ENCODE results near the gene SRGAP1.
"Not testable (repeated sequence)": the region's sequence is repeated elsewhere in the genome, so short reads cannot be mapped to it uniquely, and the experiment has no call there.

Gene SRGAP1

DNA sequence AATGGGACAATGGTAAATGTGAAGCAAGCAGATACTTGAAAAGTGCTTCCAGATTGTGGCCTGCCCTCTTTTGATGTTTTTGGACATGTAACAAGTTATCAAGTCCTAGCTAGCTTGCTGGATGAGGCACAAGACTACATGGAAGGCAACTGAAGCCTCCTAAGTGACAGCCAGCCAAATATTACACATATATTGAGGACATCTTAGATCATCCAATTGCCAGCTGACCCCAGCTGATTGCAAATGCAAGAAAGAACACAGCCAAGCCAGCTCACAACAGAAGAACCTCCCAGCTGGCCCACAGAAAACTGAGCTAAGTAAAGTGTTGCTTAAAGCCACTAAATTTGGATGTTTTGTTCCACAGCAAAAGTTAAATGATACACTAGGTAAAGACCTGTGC lies 156.9 kb downstream of the SRGAP1 start:
- Histone ChIP-seq H3K27ac (ENCODE audit: low read length) (no peak overlapping the region), H3K4me3 (ENCODE audit: low read length) (no peak overlapping the region), H3K4me1 (ENCODE audit: control insufficient read depth, low read depth, low read length) (no peaks in the 10 kb centered on the region), H3K9me3 (ENCODE audit: control insufficient read depth, low read depth, low read length) (no peaks in the 10 kb centered on the region), H3K27me3 (ENCODE audit: control insufficient read depth, insufficient read depth, low read length) (no peaks in the 10 kb centered on the region), H3K36me3 (ENCODE audit: control insufficient read depth, low read depth, low read length) (no peaks in the 10 kb centered on the region), H3K9ac (ENCODE audit: low read length) (no peak overlapping the region)

DNA sequence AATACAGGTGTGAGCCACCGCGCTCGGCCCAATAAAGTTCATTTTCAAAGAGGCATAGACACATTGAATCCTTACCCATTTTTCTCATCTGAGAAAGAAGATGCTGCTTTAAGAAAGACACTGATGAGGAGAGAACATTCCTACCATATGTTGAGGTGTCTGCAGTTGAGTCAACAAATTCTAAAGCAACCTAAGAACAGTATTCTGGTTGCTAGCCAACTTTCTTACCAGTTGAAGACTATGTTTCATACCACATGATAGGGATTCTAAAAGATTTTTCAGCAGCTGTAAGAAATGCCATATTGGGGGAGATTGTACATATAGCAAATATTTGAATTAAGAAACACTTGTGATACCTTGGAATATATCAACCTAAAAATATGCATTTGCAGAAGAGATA lies 160.1 kb downstream of the SRGAP1 start:
- no peak overlapping the region for H3K4me3 ChIP-seq (ENCODE audit: low read length)
- no peak overlapping the region for H3K9ac ChIP-seq (ENCODE audit: low read length)
- H3K9me3 ChIP-seq (ENCODE audit: control insufficient read depth, low read depth, low read length), result no peaks in the 10 kb centered on the region
- H3K36me3 ChIP-seq (ENCODE audit: control insufficient read depth, low read depth, low read length), result no peaks in the 10 kb centered on the region
- no peak overlapping the region for H3K27ac ChIP-seq (ENCODE audit: low read length)
- no peaks in the 10 kb centered on the region for H3K4me1 ChIP-seq (ENCODE audit: control insufficient read depth, low read depth, low read length)
- no peaks in the 10 kb centered on the region for H3K27me3 ChIP-seq (ENCODE audit: control insufficient read depth, insufficient read depth, low read length)

DNA sequence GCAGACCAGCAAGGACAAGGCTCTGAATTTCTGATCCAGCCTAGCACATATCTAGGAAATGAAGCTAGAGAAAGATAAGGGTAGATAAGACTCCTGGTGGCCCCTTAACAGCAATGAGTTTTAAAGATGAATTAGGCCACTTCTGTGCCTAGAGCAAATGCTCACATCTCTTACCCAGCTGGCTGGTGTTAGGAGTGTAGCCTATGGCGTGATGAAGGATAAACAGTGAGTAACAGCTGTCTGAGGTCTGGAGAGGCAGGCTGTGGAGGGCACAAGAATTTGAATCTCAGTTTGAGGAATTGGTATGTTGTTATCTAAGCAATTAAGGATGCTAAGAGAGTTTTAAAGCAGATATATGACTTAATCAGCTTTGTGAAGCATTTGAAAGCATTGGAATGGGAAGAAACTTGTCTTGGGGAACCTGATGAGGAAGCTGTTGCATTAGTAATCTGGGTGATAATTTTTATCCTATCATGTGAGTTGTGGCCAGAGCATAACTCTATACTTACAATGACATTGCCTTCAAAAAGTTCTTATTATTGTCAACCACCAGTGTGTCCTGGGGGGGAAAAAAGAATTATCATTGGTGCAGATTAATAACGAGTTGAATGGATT lies 161.8 kb downstream of the SRGAP1 start:
- Histone ChIP-seq H3K4me3 (ENCODE audit: low read length) (no peak overlapping the region), H3K4me1 (ENCODE audit: control insufficient read depth, low read depth, low read length) (no peaks in the 10 kb centered on the region), H3K36me3 (ENCODE audit: control insufficient read depth, low read depth, low read length) (no peaks in the 10 kb centered on the region), H3K27me3 (ENCODE audit: control insufficient read depth, insufficient read depth, low read length) (no peaks in the 10 kb centered on the region), H3K9me3 (ENCODE audit: control insufficient read depth, low read depth, low read length) (no peaks in the 10 kb centered on the region), H3K27ac (ENCODE audit: low read length) (no peak overlapping the region), H3K9ac (ENCODE audit: low read length) (no peak overlapping the region)

DNA sequence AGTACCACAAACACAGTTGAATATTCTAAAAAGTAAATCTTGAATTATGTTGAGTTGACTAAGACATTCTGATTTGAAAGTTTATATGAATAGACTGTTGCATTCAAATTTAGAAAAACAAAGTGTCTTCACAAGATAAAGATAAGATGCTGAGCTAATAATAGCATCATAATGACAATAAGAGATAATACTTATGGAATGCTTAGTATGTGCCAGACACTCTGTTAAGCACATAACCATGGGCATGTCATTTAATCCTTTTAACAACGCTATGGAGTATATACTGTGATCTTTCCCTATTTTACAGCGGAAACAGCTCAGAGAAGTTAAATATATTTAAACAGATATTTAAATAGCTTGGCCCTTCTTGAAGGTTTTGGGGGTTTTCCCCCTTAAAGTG lies 163.4 kb downstream of the SRGAP1 start:
- Histone ChIP-seq H3K36me3 (ENCODE audit: control insufficient read depth, low read depth, low read length) (no peaks in the 10 kb centered on the region), H3K4me1 (ENCODE audit: control insufficient read depth, low read depth, low read length) (no peaks in the 10 kb centered on the region), H3K4me3 (ENCODE audit: low read length) (no peak overlapping the region), H3K9ac (ENCODE audit: low read length) (no peak overlapping the region), H3K9me3 (ENCODE audit: control insufficient read depth, low read depth, low read length) (no peaks in the 10 kb centered on the region), H3K27me3 (ENCODE audit: control insufficient read depth, insufficient read depth, low read length) (no peaks in the 10 kb centered on the region), H3K27ac (ENCODE audit: low read length) (no peak overlapping the region)

DNA sequence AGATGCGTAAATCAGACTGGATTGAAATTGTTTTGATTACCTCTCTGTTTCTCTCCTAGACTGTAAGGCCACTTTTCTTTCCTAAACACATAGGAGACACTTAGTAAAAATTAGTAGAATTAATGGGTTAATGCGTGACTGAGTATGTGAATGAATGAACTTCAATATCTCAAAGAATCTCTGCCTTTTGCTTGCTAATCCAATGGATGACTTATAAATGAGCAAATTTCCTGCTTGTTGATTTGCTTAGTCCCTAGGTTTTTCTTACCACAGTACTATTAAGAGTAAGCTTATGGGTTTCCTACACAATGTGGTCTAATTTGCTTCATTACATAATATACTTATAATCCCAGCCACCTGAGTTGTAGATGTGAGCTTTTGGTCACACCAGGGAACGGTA lies 164.1 kb downstream of the SRGAP1 start:
- H3K27me3 ChIP-seq (ENCODE audit: control insufficient read depth, insufficient read depth, low read length), result no peaks in the 10 kb centered on the region
- no peaks in the 10 kb centered on the region for H3K4me1 ChIP-seq (ENCODE audit: control insufficient read depth, low read depth, low read length)
- H3K9me3 ChIP-seq (ENCODE audit: control insufficient read depth, low read depth, low read length), result no peaks in the 10 kb centered on the region
- no peak overlapping the region for H3K4me3 ChIP-seq (ENCODE audit: low read length)
- no peak overlapping the region for H3K9ac ChIP-seq (ENCODE audit: low read length)
- H3K27ac ChIP-seq (ENCODE audit: low read length), result no peak overlapping the region
- no peaks in the 10 kb centered on the region for H3K36me3 ChIP-seq (ENCODE audit: control insufficient read depth, low read depth, low read length)

DNA sequence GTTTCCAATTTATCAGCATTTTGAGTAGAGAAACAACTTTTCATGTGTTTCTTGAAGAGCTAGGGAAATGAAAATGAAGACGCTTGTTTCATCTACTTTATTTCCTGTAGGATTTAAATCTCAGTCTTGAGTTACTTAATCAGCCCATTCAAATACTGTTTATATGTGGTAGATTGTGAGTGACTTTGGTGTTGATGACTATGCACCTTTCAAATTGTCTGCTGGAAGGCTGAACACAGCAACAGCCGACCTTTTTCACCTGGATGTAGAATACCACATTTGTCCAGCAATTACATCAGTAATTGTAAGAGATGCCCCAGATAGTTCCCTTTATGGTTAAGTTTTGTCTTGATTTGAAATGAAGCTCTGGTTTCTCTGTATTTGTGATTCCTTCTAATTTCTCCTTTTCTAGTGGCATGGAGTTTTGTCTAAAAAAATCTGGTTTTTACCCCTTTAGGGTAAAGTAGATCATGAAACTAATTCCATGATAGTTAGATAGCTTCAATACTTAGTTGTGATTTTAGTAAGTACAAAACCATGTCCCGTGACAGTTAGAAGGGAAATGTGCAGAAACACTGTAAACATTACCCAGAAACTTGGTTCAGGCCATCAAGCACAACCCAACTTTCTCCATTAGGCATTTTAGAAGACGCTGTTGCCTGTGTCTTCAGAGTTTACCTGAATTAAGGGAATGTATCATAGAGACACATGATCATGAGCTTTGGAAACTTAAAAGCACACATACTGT lies 165.0 kb downstream of the SRGAP1 start:
- Histone ChIP-seq H3K36me3 (ENCODE audit: control insufficient read depth, low read depth, low read length) (no peaks in the 10 kb centered on the region), H3K27me3 (ENCODE audit: control insufficient read depth, insufficient read depth, low read length) (no peaks in the 10 kb centered on the region), H3K9me3 (ENCODE audit: control insufficient read depth, low read depth, low read length) (no peaks in the 10 kb centered on the region), H3K9ac (ENCODE audit: low read length) (no peak overlapping the region), H3K4me1 (ENCODE audit: control insufficient read depth, low read depth, low read length) (no peaks in the 10 kb centered on the region), H3K27ac (ENCODE audit: low read length) (no peak overlapping the region), H3K4me3 (ENCODE audit: low read length) (no peak overlapping the region)

DNA sequence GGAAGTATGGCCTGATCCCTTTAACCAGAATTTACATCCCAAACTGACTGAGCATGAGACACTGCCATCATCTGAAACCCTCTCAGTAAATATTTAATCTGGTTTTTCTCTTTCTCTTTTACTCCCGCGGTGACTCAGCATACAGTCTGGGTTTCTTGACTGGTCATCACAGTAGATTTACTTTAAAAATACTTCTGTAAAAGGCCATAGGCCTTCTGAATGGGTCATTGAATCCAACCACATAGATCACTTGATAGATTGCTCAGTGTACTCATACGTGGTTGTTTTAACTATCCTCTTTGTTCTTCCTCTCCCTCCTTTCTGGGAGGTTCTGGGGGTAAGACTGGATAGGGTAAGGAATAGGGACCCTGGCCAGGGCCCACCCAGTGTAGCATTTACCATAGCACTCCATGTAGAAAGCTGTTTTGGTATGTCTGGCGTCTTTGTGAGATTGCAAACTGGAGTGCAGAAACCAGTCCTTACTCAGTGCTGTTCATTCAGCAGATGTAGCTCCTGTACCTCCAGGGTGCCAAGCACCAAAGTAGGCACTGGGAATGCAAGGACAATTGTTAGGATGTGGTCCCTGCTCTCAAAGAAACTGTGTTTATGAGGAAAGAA lies 165.7 kb downstream of the SRGAP1 start:
- no peak overlapping the region for H3K9ac ChIP-seq (ENCODE audit: low read length)
- no peaks in the 10 kb centered on the region for H3K4me1 ChIP-seq (ENCODE audit: control insufficient read depth, low read depth, low read length)
- no peaks in the 10 kb centered on the region for H3K27me3 ChIP-seq (ENCODE audit: control insufficient read depth, insufficient read depth, low read length)
- H3K9me3 ChIP-seq (ENCODE audit: control insufficient read depth, low read depth, low read length), result no peaks in the 10 kb centered on the region
- no peak overlapping the region for H3K27ac ChIP-seq (ENCODE audit: low read length)
- H3K36me3 ChIP-seq (ENCODE audit: control insufficient read depth, low read depth, low read length), result no peaks in the 10 kb centered on the region
- no peak overlapping the region for H3K4me3 ChIP-seq (ENCODE audit: low read length)

DNA sequence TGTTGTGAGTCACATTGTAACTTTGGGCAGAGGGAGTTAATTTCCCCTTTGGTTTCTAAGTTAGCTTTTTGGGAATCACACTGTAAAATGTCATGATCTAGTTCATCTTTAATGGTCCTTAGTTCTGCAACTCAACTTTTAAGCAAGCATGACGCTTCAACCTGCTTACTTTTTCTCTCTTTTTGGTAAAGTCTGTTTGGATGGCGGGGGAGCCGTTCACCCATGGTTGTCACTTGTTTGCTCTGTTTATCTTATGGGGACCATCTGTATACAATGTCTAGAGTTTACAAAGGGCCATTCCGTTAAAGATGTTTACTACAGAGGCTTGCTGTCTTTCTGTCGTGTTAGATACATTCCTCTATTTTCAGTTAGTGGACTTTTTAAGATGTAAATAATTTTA lies 172.0 kb downstream of the SRGAP1 start:
- H3K4me1 ChIP-seq (ENCODE audit: control insufficient read depth, low read depth, low read length), result peaks cover 3% of the 10 kb centered on the region
- no peaks in the 10 kb centered on the region for H3K27me3 ChIP-seq (ENCODE audit: control insufficient read depth, insufficient read depth, low read length)
- no peak overlapping the region for H3K9ac ChIP-seq (ENCODE audit: low read length)
- H3K36me3 ChIP-seq (ENCODE audit: control insufficient read depth, low read depth, low read length), result no peaks in the 10 kb centered on the region
- H3K4me3 ChIP-seq (ENCODE audit: low read length), result no peak overlapping the region
- H3K27ac ChIP-seq (ENCODE audit: low read length), result no peak overlapping the region
- H3K9me3 ChIP-seq (ENCODE audit: control insufficient read depth, low read depth, low read length), result no peaks in the 10 kb centered on the region

DNA sequence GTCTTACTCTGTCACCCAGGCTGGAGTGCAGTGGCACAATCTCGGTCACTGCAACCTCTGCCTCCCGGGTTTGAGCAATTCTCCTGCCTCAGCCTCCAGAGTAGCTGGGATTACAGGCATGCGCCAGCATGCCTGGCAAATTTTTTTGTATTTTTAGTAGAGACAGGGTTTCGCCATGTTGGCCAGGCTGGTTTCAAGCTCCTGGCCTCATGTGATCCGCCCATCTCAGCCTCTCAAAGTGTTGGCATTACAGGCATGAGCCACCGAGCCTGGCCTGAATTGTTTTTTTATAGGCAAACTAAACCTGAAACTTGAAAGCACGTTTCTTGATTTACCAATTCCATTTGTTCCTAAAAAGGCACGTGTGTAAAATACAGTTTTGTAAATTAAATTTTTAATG lies 173.6 kb downstream of the SRGAP1 start:
- not testable (repeated sequence) for H3K36me3 ChIP-seq (ENCODE audit: control insufficient read depth, low read depth, low read length); H3K9ac ChIP-seq (ENCODE audit: low read length); H3K4me3 ChIP-seq (ENCODE audit: low read length); H3K27ac ChIP-seq (ENCODE audit: low read length); H3K4me1 ChIP-seq (ENCODE audit: control insufficient read depth, low read depth, low read length); H3K9me3 ChIP-seq (ENCODE audit: control insufficient read depth, low read depth, low read length); H3K27me3 ChIP-seq (ENCODE audit: control insufficient read depth, insufficient read depth, low read length)

DNA sequence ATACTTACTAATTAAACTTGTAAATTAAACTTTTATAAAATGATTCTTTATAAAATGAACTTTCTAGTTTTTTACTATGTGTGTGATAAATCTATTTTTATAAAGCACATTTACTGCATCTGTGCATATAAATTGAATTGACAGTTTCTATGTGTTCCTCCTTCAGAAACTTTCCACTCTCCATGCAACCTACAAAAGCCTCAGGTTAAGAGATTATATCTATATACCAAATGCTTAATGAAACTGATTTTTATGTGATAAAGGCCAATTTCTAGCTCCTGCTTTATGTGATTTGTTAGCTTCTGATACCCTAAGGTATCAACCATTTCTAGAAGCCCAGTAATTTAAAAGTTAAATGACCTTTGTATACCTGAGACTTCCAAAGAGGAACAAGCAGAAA lies 174.0 kb downstream of the SRGAP1 start:
- H3K4me1 ChIP-seq (ENCODE audit: control insufficient read depth, low read depth, low read length), result peaks cover 3% of the 10 kb centered on the region
- no peaks in the 10 kb centered on the region for H3K9me3 ChIP-seq (ENCODE audit: control insufficient read depth, low read depth, low read length)
- no peak overlapping the region for H3K4me3 ChIP-seq (ENCODE audit: low read length)
- H3K27ac ChIP-seq (ENCODE audit: low read length), result no peak overlapping the region
- H3K27me3 ChIP-seq (ENCODE audit: control insufficient read depth, insufficient read depth, low read length), result no peaks in the 10 kb centered on the region
- H3K36me3 ChIP-seq (ENCODE audit: control insufficient read depth, low read depth, low read length), result no peaks in the 10 kb centered on the region
- H3K9ac ChIP-seq (ENCODE audit: low read length), result no peak overlapping the region

DNA sequence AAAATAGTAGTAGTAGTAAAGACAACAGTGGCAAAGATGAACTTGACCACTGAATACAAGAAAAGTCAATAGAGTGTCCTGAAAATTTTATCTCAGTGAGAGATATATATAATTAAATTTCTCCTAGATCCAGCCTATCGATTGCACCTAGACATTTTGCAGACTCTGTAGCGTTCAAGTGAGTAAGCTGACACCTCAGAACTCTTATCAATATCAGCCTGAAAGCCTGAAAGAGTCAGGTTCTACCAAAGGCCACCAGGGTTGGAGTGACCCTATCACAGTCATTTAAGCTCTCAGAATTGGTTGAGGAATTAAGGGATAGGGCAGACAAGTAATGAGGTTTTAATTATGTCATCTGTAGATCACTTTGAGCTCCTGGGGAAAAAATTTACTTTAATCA lies 174.6 kb downstream of the SRGAP1 start:
- Histone ChIP-seq H3K4me3 (ENCODE audit: low read length) (no peak overlapping the region), H3K36me3 (ENCODE audit: control insufficient read depth, low read depth, low read length) (no peaks in the 10 kb centered on the region), H3K9ac (ENCODE audit: low read length) (no peak overlapping the region), H3K4me1 (ENCODE audit: control insufficient read depth, low read depth, low read length) (peaks cover 3% of the 10 kb centered on the region), H3K27ac (ENCODE audit: low read length) (no peak overlapping the region), H3K27me3 (ENCODE audit: control insufficient read depth, insufficient read depth, low read length) (no peaks in the 10 kb centered on the region), H3K9me3 (ENCODE audit: control insufficient read depth, low read depth, low read length) (no peaks in the 10 kb centered on the region)

DNA sequence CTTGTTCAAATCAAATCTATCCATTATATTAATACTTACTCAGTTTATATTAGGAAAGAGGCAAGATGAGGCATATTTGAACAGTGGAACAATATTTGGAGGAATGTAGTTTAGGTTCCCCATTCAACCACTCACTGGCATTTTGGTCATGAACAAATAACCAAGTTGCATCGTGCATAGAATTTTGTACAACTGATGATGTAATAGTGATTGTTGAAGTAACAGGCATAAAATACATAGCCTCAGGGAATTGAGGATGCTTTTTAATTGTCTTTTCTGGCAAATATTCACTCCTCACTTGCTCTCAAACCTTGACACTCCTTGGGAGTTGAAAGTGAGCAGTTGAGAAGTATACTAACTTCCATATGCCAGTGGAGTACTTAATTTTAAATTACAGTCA lies 175.2 kb downstream of the SRGAP1 start:
- H3K4me3 ChIP-seq (ENCODE audit: low read length), result no peak overlapping the region
- no peak overlapping the region for H3K9ac ChIP-seq (ENCODE audit: low read length)
- H3K9me3 ChIP-seq (ENCODE audit: control insufficient read depth, low read depth, low read length), result no peaks in the 10 kb centered on the region
- H3K27me3 ChIP-seq (ENCODE audit: control insufficient read depth, insufficient read depth, low read length), result no peaks in the 10 kb centered on the region
- H3K27ac ChIP-seq (ENCODE audit: low read length), result no peak overlapping the region
- H3K4me1 ChIP-seq (ENCODE audit: control insufficient read depth, low read depth, low read length), result peaks cover 3% of the 10 kb centered on the region
- H3K36me3 ChIP-seq (ENCODE audit: control insufficient read depth, low read depth, low read length), result no peaks in the 10 kb centered on the region
